ENCODE data around the gene HTT-AS. TPM values are rescaled to one million over a fixed set of nuclear protein-coding genes. Genes with fewer than 3 reads are reported as not detected.
"Not testable (repeated sequence)": the region's sequence is repeated elsewhere in the genome, so short reads cannot be mapped to it uniquely, and the experiment has no call there.

The HTT-AS gene
- polyA plus RNA-seq, 5 donors, result not detected

- DNase-seq, result not testable (repeated sequence)
Observed at GRCh38 chr4:3051141-3051897, 23.0 kb downstream of the HTT-AS start.

GRCh38 chr4:3047464-3048286 is 26.7 kb downstream of the HTT-AS start:
- DNase-seq, result no peak

- no peak for DNase-seq
Observed at GRCh38 chr4:3046623-3047022, 27.7 kb downstream of the HTT-AS start.

GRCh38 chr4:3046162-3046561 is 28.2 kb downstream of the HTT-AS start:
- no peak for DNase-seq

GRCh38 chr4:3044870-3045819 is 29.2 kb downstream of the HTT-AS start:
- DNase-seq, result no peak

GRCh38 chr4:3043282-3044020 is 30.9 kb downstream of the HTT-AS start:
- no peak for DNase-seq

- DNase-seq, result no peak
Observed at GRCh38 chr4:3042226-3042625, 32.1 kb downstream of the HTT-AS start.

GRCh38 chr4:3041192-3042142 is 32.9 kb downstream of the HTT-AS start:
- DNase-seq, result peak in 1 of 2 donors; percentile 49

- no peak for DNase-seq
Observed at GRCh38 chr4:3040452-3041191, 33.7 kb downstream of the HTT-AS start.

GRCh38 chr4:3039706-3040366 is 34.5 kb downstream of the HTT-AS start:
- no peak for DNase-seq

- DNase-seq, result peak in 1 of 2 donors; percentile 44
Observed at GRCh38 chr4:3037957-3038461, 36.3 kb downstream of the HTT-AS start.

GRCh38 chr4:3036131-3036952 is 38.0 kb downstream of the HTT-AS start:
- DNase-seq, result no peak

GRCh38 chr4:3035674-3036073 is 38.7 kb downstream of the HTT-AS start:
- DNase-seq, result no peak

GRCh38 chr4:3035249-3035648 is 39.1 kb downstream of the HTT-AS start:
- DNase-seq, result no peak

GRCh38 chr4:3034231-3034630 is 40.1 kb downstream of the HTT-AS start:
- DNase-seq, result no peak

- no peak for DNase-seq
Observed at GRCh38 chr4:3031357-3032082, 42.8 kb downstream of the HTT-AS start.
